SIG-M5 treated with dmso at 0.1 percent for 504 hours (cell line): ENCODE results near the gene RASA1.
"Not testable (repeated sequence)": the region's sequence is repeated elsewhere in the genome, so short reads cannot be mapped to it uniquely, and the experiment has no call there.

Experiments
- DNase-seq: peaks from one replicate; lab custom pipeline; 2025; ENCODE audit not compliant: unreplicated experiment; lab: John Stamatoyannopoulos, UW

Gene RASA1

GRCh38 chr5:87278590-87279100 is 11.0 kb downstream of the RASA1 start:
- DNase-seq, result peak; percentile 63

- no peak for DNase-seq
These were observed 14.6 kb downstream of the RASA1 start for GRCh38 chr5:87282269-87282668.

GRCh38 chr5:87287266-87287665 is 19.6 kb downstream of the RASA1 start:
- not testable (repeated sequence) for DNase-seq

GRCh38 chr5:87298692-87299362 is 31.1 kb downstream of the RASA1 start:
- DNase-seq, result peak; percentile 41

- DNase-seq, result no peak
These were observed 32.5 kb downstream of the RASA1 start for GRCh38 chr5:87300176-87300575.

- peak; percentile 49 for DNase-seq
These were observed 33.1 kb downstream of the RASA1 start for GRCh38 chr5:87300744-87301143.

GRCh38 chr5:87302061-87302460 is 34.4 kb downstream of the RASA1 start:
- DNase-seq, result no peak

- no peak for DNase-seq
These were observed 35.6 kb downstream of the RASA1 start for GRCh38 chr5:87303324-87303723.

- DNase-seq, result not testable (repeated sequence)
These were observed 38.4 kb downstream of the RASA1 start for GRCh38 chr5:87306090-87306489.

- no peak for DNase-seq
These were observed 40.2 kb downstream of the RASA1 start for GRCh38 chr5:87307796-87308423.

- no peak for DNase-seq
These were observed 44.0 kb downstream of the RASA1 start for GRCh38 chr5:87311405-87312279.

GRCh38 chr5:87313216-87313615 is 45.5 kb downstream of the RASA1 start:
- DNase-seq, result peak; percentile 30

GRCh38 chr5:87319469-87319868 is 51.8 kb downstream of the RASA1 start:
- DNase-seq, result no peak

- DNase-seq, result no peak
These were observed 53.9 kb downstream of the RASA1 start for GRCh38 chr5:87321605-87322004.

- no peak for DNase-seq
These were observed 54.7 kb downstream of the RASA1 start for GRCh38 chr5:87322381-87322780.

- DNase-seq, result no peak
These were observed 60.3 kb downstream of the RASA1 start for GRCh38 chr5:87327998-87328397.

GRCh38 chr5:87329114-87329513 is 61.4 kb downstream of the RASA1 start:
- no peak for DNase-seq

- no peak for DNase-seq
These were observed 72.3 kb downstream of the RASA1 start for GRCh38 chr5:87339986-87340385.

GRCh38 chr5:87340716-87341115 is 73.0 kb downstream of the RASA1 start:
- DNase-seq, result peak; percentile 32

GRCh38 chr5:87347272-87347671 is 79.6 kb downstream of the RASA1 start:
- no peak for DNase-seq

GRCh38 chr5:87347841-87348240 is 80.2 kb downstream of the RASA1 start:
- no peak for DNase-seq

- no peak for DNase-seq
These were observed 86.8 kb downstream of the RASA1 start for GRCh38 chr5:87354496-87354895.
